Activated CD4-positive, alpha-beta T cell treated with anti-CD3 and anti-CD28 coated beads, Interleukin-2, amount 50 U/mL, for 4 hours (primary cell): ENCODE measurements around the gene NKAPL.
"Not testable (repeated sequence)": the region's sequence is repeated elsewhere in the genome, so short reads cannot be mapped to it uniquely, and the experiment has no call there.

Experiments
- DNase-seq, 2 experiments: peaks; one replicate each; pipeline ENCODE4 v3.0.0-alpha.2; 2020

The NKAPL gene

GRCh38 chr6:28248916-28249315 is 10.2 kb upstream of the NKAPL start:
- DNase-seq: no peak

- no peak for DNase-seq
These were observed 8.3 kb upstream of the NKAPL start for GRCh38 chr6:28250747-28251146.

GRCh38 chr6:28251661-28252008 is 7.5 kb upstream of the NKAPL start:
- DNase-seq: peak; percentile 5 to 15

- DNase-seq: peak; percentile 79 to 80
These were observed 6.8 kb upstream of the NKAPL start, which contains the start of gene ZKSCAN4 for GRCh38 chr6:28252009-28252975. TSS of gene ZKSCAN4 (minus strand) at chr6:28252269. CDS start at chr6:28251980, 289 bp downstream.

GRCh38 chr6:28254121-28254519 is 5.0 kb upstream of the NKAPL start:
- DNase-seq: no peak

GRCh38 chr6:28257042-28257441 is 2.1 kb upstream of the NKAPL start:
- DNase-seq: no peak

GRCh38 chr6:28263922-28264321 is 4.8 kb downstream of the NKAPL start:
- no peak for DNase-seq

- no peak for DNase-seq
These were observed 5.8 kb downstream of the NKAPL start for GRCh38 chr6:28264834-28265401.

GRCh38 chr6:28266563-28266961 is 7.5 kb downstream of the NKAPL start:
- no peak for DNase-seq

GRCh38 chr6:28266962-28267694 is 8.0 kb downstream of the NKAPL start, which contains the start of gene ZSCAN26:
TSS of gene ZSCAN26 (plus strand) at chr6:28267143. CDS start at chr6:28271920, 4,777 bp downstream.
- peak; percentile 86 to 90 for DNase-seq

- DNase-seq: no peak
These were observed 8.6 kb downstream of the NKAPL start for GRCh38 chr6:28267695-28268059.

- no peak for DNase-seq
These were observed 10.4 kb downstream of the NKAPL start for GRCh38 chr6:28269492-28269891.

- DNase-seq: no peak
These were observed 15.8 kb downstream of the NKAPL start for GRCh38 chr6:28274888-28275287.

- DNase-seq: no peak
These were observed 18.6 kb downstream of the NKAPL start for GRCh38 chr6:28277746-28278145.

GRCh38 chr6:28280595-28281287 is 21.6 kb downstream of the NKAPL start:
- DNase-seq: no peak

- peak; percentile 17 to 24 for DNase-seq
These were observed 22.4 kb downstream of the NKAPL start, which contains the start of gene PGBD1 for GRCh38 chr6:28281288-28282064. TSS of gene PGBD1 (plus strand) at chr6:28281572. CDS start at chr6:28283814, 2,242 bp downstream.

- no peak for DNase-seq
These were observed 23.8 kb downstream of the NKAPL start for GRCh38 chr6:28282926-28283325.

- DNase-seq: no peak
These were observed 32.5 kb downstream of the NKAPL start for GRCh38 chr6:28291573-28291972.

- no peak for DNase-seq
These were observed 36.2 kb downstream of the NKAPL start for GRCh38 chr6:28295326-28295725.

GRCh38 chr6:28296520-28297060 is 37.5 kb downstream of the NKAPL start:
- no peak for DNase-seq

- DNase-seq: no peak
These were observed 44.5 kb downstream of the NKAPL start for GRCh38 chr6:28303570-28303969.

- not testable (repeated sequence) for DNase-seq
These were observed 47.3 kb downstream of the NKAPL start for GRCh38 chr6:28306363-28306762.
